ENCODE measurements around the gene BTN1A1. TPM values are rescaled to one million over a fixed set of nuclear protein-coding genes. Genes with fewer than 3 reads are reported as not detected.
"Not testable (repeated sequence)": the region's sequence is repeated elsewhere in the genome, so short reads cannot be mapped to it uniquely, and the experiment has no call there.

BTN1A1 gene
- polyA plus RNA-seq, 2 donors: not detected

DNA sequence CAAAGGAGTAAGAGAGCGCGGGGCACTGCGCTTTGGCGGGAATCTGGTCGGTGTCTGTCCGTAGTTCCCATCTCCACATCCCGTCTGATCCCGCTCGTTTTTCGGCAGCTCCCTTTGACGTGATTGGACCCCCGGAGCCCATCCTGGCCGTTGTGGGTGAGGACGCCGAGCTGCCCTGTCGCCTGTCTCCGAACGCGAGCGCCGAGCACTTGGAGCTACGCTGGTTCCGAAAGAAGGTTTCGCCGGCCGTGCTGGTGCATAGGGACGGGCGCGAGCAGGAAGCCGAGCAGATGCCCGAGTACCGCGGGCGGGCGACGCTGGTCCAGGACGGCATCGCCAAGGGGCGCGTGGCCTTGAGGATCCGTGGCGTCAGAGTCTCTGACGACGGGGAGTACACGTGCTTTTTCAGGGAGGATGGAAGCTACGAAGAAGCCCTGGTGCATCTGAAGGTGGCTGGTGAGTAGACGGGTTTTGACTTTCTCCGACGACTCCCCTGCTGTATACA, 1.4 kb downstream of the BTN1A1 start:
- peaks cover 3 to 5% of the 10 kb centered on the region in 2 donors for H3K4me1 ChIP-seq (ENCODE audit: control insufficient read depth in 2 of 2, insufficient read depth in 2 of 2, low read length in 1 of 2)
- H3K9me3 ChIP-seq (ENCODE audit: control insufficient read depth in 2 of 2, insufficient read depth in 1 of 2, low read depth in 1 of 2, low read length in 1 of 2): peaks cover 0 to 4% of the 10 kb centered on the region in 2 donors
- WGBS, 2 donors: 8 to 12% methylated on average over 49 of the region's 49 CpGs
- peaks cover 3% of the 10 kb centered on the region in 2 donors for H3K27me3 ChIP-seq (ENCODE audit: control insufficient read depth in 1 of 2, insufficient read depth in 2 of 2, low read length in 2 of 2)
- peak overlapping the region; percentile 41 to 49 for H3K4me3 ChIP-seq (ENCODE audit: low read depth in 1 of 2, low read length in 2 of 2)
- no peaks in the 10 kb centered on the region for H3K36me3 ChIP-seq (ENCODE audit: control insufficient read depth in 2 of 2, insufficient read depth in 2 of 2, low read length in 1 of 2)
- H3K27ac ChIP-seq (ENCODE audit: low read depth in 2 of 2, low read length in 1 of 2): no peak overlapping the region

DNA sequence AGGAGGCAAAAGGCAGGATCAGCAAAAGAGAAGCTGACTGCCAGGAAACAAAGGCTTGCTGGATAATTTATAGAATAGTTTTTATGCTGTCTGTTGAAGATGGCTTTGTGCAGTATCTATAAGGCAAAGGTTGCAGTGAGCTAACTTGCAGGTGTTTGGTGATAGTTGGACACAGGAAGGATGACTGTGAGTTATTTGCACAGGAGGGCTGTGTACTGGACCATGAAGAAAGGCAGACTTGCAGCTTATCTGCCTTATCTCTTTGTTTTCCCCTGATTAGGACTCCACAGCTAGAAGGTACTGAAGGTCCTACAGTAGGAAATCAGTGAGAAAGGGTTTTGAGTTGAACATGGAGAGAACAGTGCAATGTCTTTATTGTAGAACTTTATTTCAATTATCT, 2.1 kb downstream of the BTN1A1 start:
- Histone ChIP-seq H3K27ac (ENCODE audit: low read depth in 2 of 2, low read length in 1 of 2) (no peak overlapping the region), H3K27me3 (ENCODE audit: control insufficient read depth in 1 of 2, insufficient read depth in 2 of 2, low read length in 2 of 2) (peaks cover 3% of the 10 kb centered on the region in 2 donors), H3K4me3 (ENCODE audit: low read depth in 1 of 2, low read length in 2 of 2) (peak overlapping the region in 1 of 2 donors; percentile 41), H3K36me3 (ENCODE audit: control insufficient read depth in 2 of 2, insufficient read depth in 2 of 2, low read length in 1 of 2) (no peaks in the 10 kb centered on the region), H3K9me3 (ENCODE audit: control insufficient read depth in 2 of 2, insufficient read depth in 1 of 2, low read depth in 1 of 2, low read length in 1 of 2) (peaks cover 0 to 4% of the 10 kb centered on the region in 2 donors), H3K4me1 (ENCODE audit: control insufficient read depth in 2 of 2, insufficient read depth in 2 of 2, low read length in 1 of 2) (peaks cover 3 to 5% of the 10 kb centered on the region in 2 donors)

DNA sequence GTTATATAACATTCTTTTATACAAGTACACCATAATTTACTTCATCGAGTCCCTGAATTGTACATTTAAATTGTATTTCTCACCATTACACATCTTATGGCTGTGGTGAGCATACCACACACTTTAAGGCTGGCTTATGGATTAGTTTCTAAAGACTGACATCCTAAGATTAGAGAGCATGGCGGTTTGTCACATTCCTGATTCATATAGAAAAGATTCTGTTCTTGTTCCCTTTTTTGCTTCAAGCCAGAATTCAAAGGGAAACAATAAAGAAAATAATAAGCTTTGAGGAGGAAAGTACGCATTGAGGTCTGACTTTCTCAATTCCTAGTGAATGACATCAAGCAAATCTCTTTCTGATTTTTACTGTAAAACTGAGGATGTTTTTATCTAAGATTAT, 2.5 kb downstream of the BTN1A1 start:
- Histone ChIP-seq H3K27ac (ENCODE audit: low read depth in 2 of 2, low read length in 1 of 2) (no peak overlapping the region), H3K36me3 (ENCODE audit: control insufficient read depth in 2 of 2, insufficient read depth in 2 of 2, low read length in 1 of 2) (no peaks in the 10 kb centered on the region), H3K27me3 (ENCODE audit: control insufficient read depth in 1 of 2, insufficient read depth in 2 of 2, low read length in 2 of 2) (peaks cover 3% of the 10 kb centered on the region in 2 donors), H3K4me3 (ENCODE audit: low read depth in 1 of 2, low read length in 2 of 2) (no peak overlapping the region), H3K9me3 (ENCODE audit: control insufficient read depth in 2 of 2, insufficient read depth in 1 of 2, low read depth in 1 of 2, low read length in 1 of 2) (peaks cover 0 to 4% of the 10 kb centered on the region in 2 donors), H3K4me1 (ENCODE audit: control insufficient read depth in 2 of 2, insufficient read depth in 2 of 2, low read length in 1 of 2) (peaks cover 3 to 5% of the 10 kb centered on the region in 2 donors)
- WGBS, 2 donors: 88 to 93% methylated on average over 3 of the region's 3 CpGs

DNA sequence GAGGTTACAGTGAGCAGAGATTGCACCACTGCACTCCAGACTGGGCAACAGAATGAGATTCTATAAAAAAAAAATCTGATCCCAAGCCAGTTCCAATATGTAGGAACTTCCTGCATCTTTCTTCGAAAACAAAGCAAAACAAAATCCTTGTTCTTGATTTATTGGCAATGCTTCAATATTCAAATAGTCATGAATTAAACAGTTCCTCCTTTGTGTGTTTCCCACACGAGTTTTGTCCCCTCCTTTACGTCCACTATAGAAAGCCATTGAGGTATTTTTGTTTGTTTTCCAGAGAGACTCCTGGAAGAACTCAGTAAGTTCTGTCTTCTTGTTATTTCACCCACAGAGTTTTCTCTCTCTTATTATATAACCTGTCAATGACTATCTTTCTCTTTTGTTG, 7.6 kb downstream of the BTN1A1 start:
- WGBS, 2 donors: 54 to 61% methylated on average over 3 of the region's 3 CpGs
- Histone ChIP-seq H3K4me1 (ENCODE audit: control insufficient read depth in 2 of 2, insufficient read depth in 2 of 2, low read length in 1 of 2) (no peaks in the 10 kb centered on the region), H3K9me3 (ENCODE audit: control insufficient read depth in 2 of 2, insufficient read depth in 1 of 2, low read depth in 1 of 2, low read length in 1 of 2) (no peaks in the 10 kb centered on the region), H3K4me3 (ENCODE audit: low read depth in 1 of 2, low read length in 2 of 2) (no peak overlapping the region), H3K36me3 (ENCODE audit: control insufficient read depth in 2 of 2, insufficient read depth in 2 of 2, low read length in 1 of 2) (no peaks in the 10 kb centered on the region), H3K27ac (ENCODE audit: low read depth in 2 of 2, low read length in 1 of 2) (no peak overlapping the region), H3K27me3 (ENCODE audit: control insufficient read depth in 1 of 2, insufficient read depth in 2 of 2, low read length in 2 of 2) (peaks cover 0 to 2% of the 10 kb centered on the region in 2 donors)

DNA sequence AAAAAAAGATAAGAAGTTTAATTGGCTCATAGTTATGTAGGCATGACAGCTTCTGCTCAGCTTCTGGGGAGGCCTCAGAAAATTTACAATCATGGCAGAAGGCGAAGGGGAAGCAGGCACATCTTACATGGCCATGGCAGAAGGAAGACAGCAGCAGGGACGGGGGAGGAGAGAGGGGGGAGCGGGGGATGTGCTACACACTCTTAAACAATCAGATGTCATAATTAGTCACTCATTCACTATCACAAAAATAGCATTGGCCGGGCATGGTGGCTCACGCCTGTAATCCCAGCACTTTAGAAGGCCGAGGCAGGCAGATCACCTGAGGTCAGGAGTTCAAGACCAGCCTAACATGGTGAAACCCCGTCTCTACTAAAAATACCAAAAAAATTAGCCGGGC, 10.9 kb downstream of the BTN1A1 start:
- not testable (repeated sequence) for H3K36me3 ChIP-seq (ENCODE audit: control insufficient read depth in 2 of 2, insufficient read depth in 2 of 2, low read length in 1 of 2); H3K4me3 ChIP-seq (ENCODE audit: low read depth in 1 of 2, low read length in 2 of 2); H3K27ac ChIP-seq (ENCODE audit: low read depth in 2 of 2, low read length in 1 of 2); H3K4me1 ChIP-seq (ENCODE audit: control insufficient read depth in 2 of 2, insufficient read depth in 2 of 2, low read length in 1 of 2); H3K9me3 ChIP-seq (ENCODE audit: control insufficient read depth in 2 of 2, insufficient read depth in 1 of 2, low read depth in 1 of 2, low read length in 1 of 2); H3K27me3 ChIP-seq (ENCODE audit: control insufficient read depth in 1 of 2, insufficient read depth in 2 of 2, low read length in 2 of 2)
- 81% methylated on average over 8 of the region's 8 CpGs for WGBS, 2 donors

DNA sequence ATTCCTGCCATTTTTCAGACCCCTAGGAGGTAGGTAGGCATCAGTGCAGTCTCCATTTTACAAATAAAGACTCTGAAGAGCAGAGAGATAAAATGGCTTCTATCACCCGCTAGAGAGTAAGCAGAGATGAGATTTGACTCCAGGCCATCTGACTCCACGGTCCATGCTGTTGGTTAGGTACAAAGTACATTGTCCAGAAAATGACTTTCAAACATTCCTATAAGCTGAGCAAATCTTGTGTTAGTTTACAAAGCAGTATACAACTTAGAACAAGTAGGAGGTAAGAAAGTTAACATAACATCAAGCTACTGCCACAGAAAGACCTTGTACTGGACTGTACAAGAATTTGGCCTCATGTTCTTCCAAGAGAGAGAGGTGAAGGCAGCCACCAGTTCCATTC, 14.9 kb downstream of the BTN1A1 start:
- H3K4me3 ChIP-seq (ENCODE audit: low read depth in 1 of 2, low read length in 2 of 2): no peak overlapping the region
- H3K4me1 ChIP-seq (ENCODE audit: control insufficient read depth in 2 of 2, insufficient read depth in 2 of 2, low read length in 1 of 2): no peaks in the 10 kb centered on the region
- H3K27ac ChIP-seq (ENCODE audit: low read depth in 2 of 2, low read length in 1 of 2): no peak overlapping the region
- no peaks in the 10 kb centered on the region for H3K9me3 ChIP-seq (ENCODE audit: control insufficient read depth in 2 of 2, insufficient read depth in 1 of 2, low read depth in 1 of 2, low read length in 1 of 2)
- WGBS, 2 donors: 80 to 87% methylated on average over 2 of the region's 2 CpGs
- H3K27me3 ChIP-seq (ENCODE audit: control insufficient read depth in 1 of 2, insufficient read depth in 2 of 2, low read length in 2 of 2): no peaks in the 10 kb centered on the region
- no peaks in the 10 kb centered on the region for H3K36me3 ChIP-seq (ENCODE audit: control insufficient read depth in 2 of 2, insufficient read depth in 2 of 2, low read length in 1 of 2)

DNA sequence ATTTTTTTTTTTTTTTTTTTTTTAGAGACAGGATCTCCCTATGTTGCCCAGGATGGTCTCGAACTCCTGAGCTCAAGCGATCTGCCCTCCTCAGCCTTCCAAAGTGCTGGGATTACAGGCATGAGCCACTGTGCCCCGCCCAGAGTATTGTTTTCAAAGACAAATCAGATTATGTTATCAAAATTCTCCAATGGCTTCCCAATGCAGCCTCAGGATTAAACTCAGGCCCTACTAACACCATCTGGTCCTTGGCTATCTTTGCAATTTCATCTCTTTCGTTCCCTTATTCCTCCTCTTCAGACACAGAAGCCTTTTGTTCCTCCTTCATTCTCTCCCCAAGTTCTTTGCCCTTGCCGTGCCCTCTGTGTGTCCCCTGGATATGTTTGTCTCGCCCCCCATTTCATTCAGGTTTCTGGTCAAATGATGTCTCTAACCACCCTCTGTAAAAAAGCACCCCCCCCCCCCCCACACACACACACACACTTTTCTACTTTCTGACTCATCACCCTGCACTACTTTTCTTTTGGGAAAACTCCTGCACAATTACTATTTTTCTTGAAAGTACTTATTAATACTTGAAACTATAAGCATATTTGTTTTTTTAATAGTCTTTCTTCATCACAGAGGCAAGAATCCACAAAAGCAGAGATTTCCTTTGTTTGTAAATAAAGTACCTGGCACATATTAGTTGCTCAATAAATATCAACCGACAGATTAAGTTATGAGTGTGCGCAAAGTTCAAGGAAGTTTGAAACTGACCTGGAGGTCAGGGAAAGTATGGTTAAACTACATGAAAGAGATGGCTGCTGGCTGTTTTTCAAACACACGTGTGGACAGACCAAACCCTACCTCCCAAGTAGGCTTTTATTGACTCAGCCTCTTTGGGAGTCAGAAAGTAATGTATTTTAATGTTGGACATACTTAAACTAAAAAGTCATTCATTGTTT, 16.7 kb downstream of the BTN1A1 start:
- no peak overlapping the region for H3K4me3 ChIP-seq (ENCODE audit: low read depth in 1 of 2, low read length in 2 of 2)
- no peak overlapping the region for H3K27ac ChIP-seq (ENCODE audit: low read depth in 2 of 2, low read length in 1 of 2)
- no peaks in the 10 kb centered on the region for H3K4me1 ChIP-seq (ENCODE audit: control insufficient read depth in 2 of 2, insufficient read depth in 2 of 2, low read length in 1 of 2)
- no peaks in the 10 kb centered on the region for H3K9me3 ChIP-seq (ENCODE audit: control insufficient read depth in 2 of 2, insufficient read depth in 1 of 2, low read depth in 1 of 2, low read length in 1 of 2)
- 80% methylated on average over 9 of the region's 9 CpGs for WGBS, 2 donors
- H3K27me3 ChIP-seq (ENCODE audit: control insufficient read depth in 1 of 2, insufficient read depth in 2 of 2, low read length in 2 of 2): no peaks in the 10 kb centered on the region
- no peaks in the 10 kb centered on the region for H3K36me3 ChIP-seq (ENCODE audit: control insufficient read depth in 2 of 2, insufficient read depth in 2 of 2, low read length in 1 of 2)

DNA sequence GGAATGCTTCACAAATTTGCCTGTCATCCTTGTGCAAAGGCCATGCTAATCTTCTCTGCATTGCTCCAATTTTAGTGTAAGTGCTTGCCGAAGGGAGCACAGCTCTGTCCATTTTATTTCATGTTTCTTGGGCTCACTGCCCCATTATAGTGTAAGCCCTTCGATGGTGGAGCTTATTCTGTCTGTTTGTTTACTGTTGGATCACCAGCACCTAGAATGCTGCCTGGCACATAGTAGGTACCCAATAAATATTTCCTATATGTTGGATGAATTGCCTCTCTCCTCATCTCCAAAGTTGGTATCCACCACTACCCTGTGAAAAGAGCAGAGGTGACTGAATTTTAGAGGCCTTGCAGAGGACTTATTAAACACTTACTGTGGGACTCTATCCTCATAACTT, 19.3 kb downstream of the BTN1A1 start:
- Histone ChIP-seq H3K9me3 (ENCODE audit: control insufficient read depth in 2 of 2, insufficient read depth in 1 of 2, low read depth in 1 of 2, low read length in 1 of 2) (no peaks in the 10 kb centered on the region), H3K36me3 (ENCODE audit: control insufficient read depth in 2 of 2, insufficient read depth in 2 of 2, low read length in 1 of 2) (no peaks in the 10 kb centered on the region), H3K4me3 (ENCODE audit: low read depth in 1 of 2, low read length in 2 of 2) (no peak overlapping the region), H3K27ac (ENCODE audit: low read depth in 2 of 2, low read length in 1 of 2) (no peak overlapping the region), H3K27me3 (ENCODE audit: control insufficient read depth in 1 of 2, insufficient read depth in 2 of 2, low read length in 2 of 2) (no peaks in the 10 kb centered on the region), H3K4me1 (ENCODE audit: control insufficient read depth in 2 of 2, insufficient read depth in 2 of 2, low read length in 1 of 2) (peaks cover 0 to 3% of the 10 kb centered on the region in 2 donors)
- 93 to 94% methylated on average over 2 of the region's 2 CpGs for WGBS, 2 donors

DNA sequence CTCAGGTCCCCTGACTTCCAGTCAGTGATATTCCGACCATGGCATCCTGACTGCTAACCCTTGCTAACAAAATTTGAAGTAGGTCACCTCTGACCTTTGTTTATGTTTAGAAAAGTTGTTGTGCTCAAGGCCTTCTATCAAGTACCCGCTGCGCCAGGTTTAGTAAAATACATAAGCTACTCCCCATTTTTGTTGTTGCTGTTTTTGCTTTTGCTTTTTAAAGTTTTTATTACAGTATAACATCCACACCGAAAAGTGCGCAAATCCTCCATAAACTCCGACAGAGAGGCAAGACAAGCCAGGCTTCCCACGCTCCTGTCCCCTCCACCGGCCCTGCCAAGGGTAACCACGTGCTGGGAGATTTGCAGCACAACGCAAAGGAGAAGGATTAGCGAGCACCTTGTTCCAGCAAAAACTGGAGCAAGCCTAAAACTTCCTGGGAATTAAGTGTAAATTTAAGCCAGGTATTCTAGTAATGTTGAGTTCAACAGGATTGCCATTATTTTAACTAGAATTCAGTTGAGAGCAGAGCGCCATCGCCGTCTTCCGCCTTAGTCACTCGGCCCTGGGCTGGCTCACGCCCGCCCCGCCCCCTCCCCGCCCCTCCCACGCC, 20.2 kb downstream of the BTN1A1 start:
- Histone ChIP-seq H3K27me3 (ENCODE audit: control insufficient read depth in 1 of 2, insufficient read depth in 2 of 2, low read length in 2 of 2) (no peaks in the 10 kb centered on the region), H3K36me3 (ENCODE audit: control insufficient read depth in 2 of 2, insufficient read depth in 2 of 2, low read length in 1 of 2) (no peaks in the 10 kb centered on the region), H3K4me3 (ENCODE audit: low read depth in 1 of 2, low read length in 2 of 2) (peak overlapping the region in 1 of 2 donors; percentile 46), H3K4me1 (ENCODE audit: control insufficient read depth in 2 of 2, insufficient read depth in 2 of 2, low read length in 1 of 2) (peaks cover 0 to 3% of the 10 kb centered on the region in 2 donors), H3K27ac (ENCODE audit: low read depth in 2 of 2, low read length in 1 of 2) (peak overlapping the region; percentile 92 to 98), H3K9me3 (ENCODE audit: control insufficient read depth in 2 of 2, insufficient read depth in 1 of 2, low read depth in 1 of 2, low read length in 1 of 2) (no peaks in the 10 kb centered on the region)
- 14 to 17% methylated on average over 19 to 21 of the region's 21 CpGs for WGBS, 2 donors

Measured in esophagus (tissue), 2 donors.